Measurements from ENCODE around the gene RBBP5.

- TF ChIP-seq CTCF (IDR thresholded peaks at IDR 0.05 in 8 of 11, conservative IDR thresholded peaks at IDR 0.05 in 3 of 11) = no peak
- no peak for TF ChIP-seq POLR2A (IDR thresholded peaks at IDR 0.05)
Observed at GRCh38 chr1:205071028-205071409, 50.8 kb downstream of the RBBP5 start.

Data from spleen (tissue), 7 donors.